GM18511 (cell line): ENCODE results near the gene OR2H2.

Source experiments
- ATAC-seq: cut with Tn5 transposase; IDR thresholded peaks from one replicate; pipeline ENCODE4 v1.9.1; 2021; ENCODE audit warnings: mild to moderate bottlenecking, moderate library complexity; ENCODE audit not compliant: unreplicated experiment

The OR2H2 gene

DNA sequence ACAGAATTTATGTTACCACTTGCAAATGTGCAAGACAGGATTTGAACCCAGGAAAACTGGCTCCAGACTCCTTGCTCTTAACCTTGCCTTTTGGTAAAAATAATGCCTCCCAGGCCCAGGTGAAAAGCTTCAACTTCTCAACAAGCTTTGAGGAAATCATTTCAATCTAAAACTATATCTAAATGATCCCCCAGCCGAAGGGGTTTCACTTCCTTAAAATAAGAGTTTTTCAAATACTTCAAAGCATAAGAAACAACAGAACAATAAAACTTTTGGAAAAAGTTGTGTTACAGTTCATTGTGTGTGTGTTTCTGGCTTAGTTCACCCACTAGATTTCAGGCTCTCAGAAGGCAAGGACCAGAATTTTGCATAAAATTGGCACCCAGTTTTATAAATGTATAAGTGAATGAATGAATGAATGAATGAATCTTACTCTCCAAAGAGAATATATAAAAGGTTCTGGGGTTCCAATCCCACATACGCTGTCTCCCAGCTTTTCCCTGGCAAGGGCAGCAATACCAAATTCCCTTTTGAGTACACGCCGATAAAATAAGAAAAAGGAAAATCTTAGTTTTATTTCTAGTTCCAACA lies 5.4 kb downstream of the OR2H2 start:
- ATAC-seq = no peak

DNA sequence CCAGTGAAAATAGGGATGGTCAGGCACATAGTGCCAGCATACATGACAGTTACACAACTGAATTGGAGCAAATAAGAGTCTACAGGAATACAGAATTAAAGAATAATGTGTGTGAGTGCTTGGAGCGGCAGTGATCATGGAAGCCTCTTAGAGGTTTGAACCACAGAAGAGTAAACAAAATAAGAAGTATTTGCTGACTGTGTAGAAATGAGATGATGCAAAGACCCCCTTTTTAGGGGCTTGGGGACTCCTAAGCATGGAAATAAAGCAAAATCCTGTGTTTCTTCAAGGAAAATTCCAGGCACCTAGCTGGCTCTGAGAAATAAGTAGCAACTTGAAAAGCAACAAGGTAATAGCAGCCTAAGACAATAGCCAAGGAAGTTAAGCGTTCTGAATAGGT lies 6.8 kb downstream of the OR2H2 start:
- ATAC-seq = no peak

DNA sequence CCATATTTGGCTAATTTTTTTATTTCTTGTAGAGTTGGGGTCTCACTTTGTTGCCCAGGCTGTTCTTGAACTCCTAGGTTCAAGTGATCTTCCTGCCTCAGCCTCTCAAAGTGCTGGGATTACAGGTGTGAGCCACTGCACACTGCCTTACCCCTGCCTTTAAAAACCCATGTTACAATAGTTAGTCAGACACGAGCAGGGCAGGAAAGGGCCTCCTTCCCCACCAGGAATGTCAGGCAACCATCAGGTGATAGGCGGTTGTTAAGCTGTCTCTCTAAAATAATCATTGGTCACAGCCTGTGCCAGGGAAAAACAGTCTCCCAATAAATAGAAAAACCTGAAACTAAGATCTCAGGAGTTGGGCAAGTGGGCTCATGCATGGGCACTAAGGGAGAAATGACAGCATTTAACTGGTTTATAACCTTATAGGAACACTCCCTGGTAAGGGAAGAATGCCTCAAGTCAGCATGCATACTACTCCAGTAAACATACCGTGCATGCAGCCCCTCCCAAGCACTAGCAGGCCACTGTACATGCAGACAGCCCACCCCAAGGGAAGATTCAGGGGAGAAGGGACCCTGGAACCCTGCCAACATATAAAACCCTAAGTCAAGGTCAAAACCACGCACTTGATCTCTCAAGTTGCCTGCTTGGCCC lies 8.4 kb downstream of the OR2H2 start:
- no peak for ATAC-seq

DNA sequence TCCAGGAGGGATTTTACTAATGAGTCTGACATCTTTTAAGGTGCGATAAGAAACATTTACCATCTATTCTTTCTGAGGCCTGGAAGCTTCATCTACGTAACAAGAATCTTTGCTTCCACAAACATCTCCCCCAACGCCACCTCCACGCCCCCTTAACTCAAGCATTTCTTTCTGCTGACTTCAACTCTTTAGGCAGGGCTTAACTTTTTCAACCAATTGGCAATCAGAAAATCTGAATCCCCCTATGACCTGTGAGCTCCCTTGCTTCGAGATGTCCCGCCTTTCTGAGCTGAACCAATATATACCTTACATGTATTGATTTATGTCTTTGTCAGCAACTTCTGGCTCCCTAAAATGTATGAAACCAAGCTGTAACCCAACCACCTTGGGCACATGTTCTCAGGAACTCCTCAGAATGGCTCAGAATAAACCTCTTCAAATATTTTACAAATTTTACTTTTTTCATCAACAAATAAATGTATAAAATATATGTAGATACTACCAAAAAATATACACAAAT lies 11.5 kb downstream of the OR2H2 start:
- ATAC-seq = no peak

DNA sequence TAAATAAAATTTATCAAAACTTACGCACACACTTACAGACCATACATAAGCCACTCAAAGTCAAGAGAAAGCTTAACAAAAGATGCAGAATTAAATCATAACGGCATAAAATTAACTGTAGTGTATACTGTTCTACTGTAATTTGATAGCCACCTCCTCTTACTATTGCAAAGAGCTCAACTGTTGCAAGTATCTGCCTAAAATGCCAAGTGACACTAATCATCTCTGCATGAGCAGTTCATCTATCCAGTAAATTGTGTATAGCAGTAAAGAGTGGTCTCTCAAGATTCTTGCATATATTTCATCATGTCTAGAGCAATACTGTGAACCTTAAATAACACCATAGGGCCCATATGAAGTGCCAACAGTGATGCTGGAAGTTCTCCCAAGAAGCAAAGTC lies 12.3 kb downstream of the OR2H2 start:
- no peak for ATAC-seq

DNA sequence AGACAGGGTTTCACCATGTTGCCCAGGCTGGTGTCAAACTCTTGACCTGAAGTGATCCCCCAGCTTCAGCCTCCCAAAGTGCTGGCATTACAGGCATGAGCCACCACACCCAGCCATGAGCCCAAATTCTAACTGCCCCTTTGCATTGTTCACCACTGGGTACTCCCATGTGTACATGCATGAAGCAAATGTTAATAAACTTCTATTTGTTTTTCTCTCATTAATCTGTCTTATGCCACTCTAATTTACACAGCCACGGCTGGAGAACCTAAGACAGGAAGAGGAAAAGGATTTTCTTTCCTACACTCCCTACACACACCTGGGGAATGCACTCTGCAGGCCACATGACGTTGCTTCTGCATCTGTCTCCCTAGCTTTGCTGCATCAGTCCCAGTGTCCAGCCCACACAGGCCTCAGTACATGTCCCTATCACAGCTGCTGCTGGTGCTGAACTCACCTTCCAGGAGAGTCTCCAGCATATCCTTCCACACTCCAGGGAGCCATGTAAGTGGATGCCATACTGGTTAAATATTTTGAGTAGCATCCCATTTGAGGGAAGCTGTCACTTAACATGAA lies 13.3 kb downstream of the OR2H2 start:
- no peak for ATAC-seq

DNA sequence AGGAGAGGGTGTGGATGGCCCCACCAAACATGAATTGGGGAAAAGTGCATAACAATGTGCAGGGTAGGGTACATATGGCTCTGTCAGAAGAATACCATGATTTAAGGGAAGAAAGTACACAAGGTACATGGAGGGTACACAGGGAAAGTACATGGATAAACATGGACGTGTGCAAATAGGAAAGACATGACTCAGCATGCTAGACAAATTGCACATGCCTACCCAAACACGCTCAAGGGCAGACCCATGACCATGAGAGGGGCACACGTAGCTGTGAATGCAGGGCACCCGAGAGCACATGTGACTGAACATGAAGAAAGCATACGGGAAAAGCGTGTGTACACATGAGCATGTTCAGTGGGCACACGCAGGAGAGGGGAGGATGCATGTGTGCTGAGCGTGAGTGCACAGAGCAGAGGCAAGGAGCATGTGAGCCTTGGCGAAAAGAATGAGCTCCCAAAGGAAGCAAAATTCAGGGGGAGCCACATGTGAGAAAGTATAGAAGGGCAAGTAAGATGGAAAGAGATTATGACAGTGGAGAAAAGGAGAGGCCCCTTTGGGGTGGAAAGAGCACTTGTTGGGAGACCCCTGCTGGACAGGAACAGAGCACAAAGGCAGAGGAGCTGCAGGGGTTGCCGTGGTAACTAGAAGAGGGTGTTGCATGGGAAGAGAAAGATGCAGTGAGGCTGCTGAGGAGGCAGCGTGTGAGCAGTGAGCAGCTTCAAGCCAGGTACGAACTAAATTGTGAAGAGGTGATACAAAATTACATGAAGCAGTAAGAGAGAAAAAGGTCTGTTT lies 17.8 kb downstream of the OR2H2 start:
- no peak for ATAC-seq

DNA sequence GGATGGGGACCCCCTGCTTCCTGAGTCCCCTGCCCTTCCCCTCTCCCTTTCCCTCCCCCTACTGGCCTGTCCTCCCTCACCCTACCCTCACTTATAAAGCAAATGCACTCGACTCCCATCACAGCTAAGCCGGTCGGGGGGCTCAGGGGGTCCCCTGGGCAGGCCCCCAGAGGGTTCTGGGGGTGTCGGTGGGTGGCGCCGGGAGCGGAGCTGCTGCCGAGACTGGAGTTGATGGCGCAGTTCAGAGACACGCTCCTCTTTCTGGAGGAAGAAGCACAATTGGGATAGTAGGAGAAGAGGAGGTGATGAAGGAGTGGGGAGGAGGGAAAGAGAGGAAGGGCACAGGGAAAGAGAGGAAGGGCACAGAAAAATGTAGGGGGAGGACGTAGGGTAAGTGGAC lies 18.5 kb downstream of the OR2H2 start:
- no peak for ATAC-seq

DNA sequence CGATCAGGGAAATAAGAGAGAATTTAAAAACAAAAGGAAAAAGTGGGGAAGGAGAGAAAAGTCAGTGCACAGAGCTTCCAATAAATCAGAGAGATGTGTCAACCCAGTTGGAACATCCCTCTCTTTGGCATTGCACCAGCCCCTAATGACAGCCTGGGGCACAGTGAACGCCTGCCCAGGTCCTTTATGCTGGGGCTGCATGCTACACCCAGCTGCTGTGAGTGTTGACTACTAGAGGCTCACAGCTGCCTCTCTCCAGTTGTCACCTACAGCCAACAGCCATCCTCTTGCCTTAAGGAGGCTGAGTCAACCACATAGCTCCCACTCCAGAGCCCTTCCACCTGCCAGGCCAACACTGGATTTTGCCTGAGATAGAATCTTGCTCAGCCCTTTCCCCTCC lies 19.0 kb downstream of the OR2H2 start:
- no peak for ATAC-seq

DNA sequence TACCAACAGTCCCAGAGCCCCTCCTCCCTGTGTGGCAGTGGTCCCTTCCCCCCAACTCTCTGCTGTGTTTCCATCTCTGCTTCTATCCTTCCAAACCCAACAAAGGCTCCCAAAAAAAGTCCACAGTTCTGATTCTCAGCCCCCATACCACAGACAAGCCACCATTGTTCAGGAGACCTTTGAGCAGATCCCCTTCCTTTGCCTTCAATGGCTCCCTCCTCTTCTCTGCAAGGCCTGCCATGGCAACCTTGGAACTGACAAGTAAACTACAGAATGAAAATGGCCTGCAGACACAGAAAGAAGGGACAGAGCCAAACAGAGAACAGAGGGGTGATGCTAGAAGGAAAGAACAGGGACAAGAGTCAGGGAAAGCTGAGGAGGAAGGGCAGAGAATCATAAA lies 23.2 kb downstream of the OR2H2 start:
- no peak for ATAC-seq

DNA sequence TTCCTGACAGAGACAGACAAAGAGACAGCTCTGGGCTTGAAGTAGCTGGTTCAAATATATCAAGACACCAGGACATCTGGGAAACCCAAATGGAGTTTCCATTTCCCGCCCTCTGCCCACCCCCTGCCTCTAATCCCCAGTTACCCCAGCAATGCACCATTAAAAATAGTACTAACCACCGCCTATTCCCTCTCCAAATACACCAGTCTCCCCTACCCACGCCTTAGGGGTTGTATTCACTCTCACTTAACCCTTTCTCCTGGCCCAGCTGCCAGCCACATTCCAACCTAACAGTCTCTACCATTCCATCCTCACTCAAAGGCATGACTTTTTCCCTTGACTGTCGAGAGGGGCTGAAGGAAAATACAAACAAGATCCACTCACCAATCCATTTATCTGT lies 25.6 kb downstream of the OR2H2 start:
- no peak for ATAC-seq

DNA sequence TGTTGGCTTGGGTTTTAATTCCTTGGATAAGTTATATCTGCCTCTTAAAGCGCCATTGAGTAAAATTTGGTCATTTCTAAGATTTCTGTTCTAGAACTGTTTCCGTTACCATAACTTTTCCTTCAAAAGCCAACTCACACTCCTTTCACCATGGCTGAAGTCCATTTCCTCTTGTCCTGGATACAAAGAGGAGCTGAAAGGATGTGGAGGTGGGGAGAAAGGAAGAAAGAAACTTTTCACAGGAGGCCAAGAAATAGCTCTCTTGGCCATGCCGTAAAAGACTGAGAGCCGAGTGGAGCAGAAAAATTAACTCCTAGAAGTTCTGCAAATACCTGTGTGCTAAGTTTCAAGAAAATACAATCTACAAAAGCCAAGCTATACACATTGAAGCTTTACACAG lies 26.5 kb downstream of the OR2H2 start:
- ATAC-seq = no peak

DNA sequence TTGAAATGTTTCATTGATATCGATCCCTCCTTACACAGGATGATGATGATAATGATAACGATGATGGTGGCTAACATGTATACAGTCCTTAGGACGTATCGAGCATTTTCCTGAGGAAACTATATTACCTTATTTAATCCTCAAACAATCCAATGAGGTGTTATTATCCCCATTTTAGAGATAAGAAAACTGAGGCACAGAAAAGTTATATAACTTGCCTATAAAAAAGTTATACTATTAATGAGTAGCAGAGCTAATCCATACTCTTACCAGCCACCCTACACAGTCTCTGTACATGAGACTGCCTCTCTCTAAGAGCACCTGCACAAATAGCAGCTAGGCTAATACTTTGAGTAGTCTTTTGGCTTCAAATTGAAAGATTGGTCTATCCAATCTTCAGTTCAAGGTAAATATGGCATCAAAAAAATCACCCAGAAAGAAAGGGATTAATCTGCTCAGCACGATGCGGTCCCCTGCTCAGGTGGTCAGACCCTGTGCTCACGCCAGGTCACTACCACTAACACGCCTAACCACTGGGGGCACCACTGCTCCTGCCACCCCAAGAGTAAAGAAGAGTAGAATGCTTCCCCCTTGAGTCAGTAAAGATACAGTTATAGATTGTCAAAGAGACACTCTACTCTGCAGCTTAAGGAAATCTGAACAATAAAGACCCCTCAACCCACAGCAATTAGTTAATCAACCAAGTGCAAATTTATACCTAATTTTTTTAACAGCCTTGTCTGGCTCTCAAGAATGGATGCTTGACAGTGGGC lies 33.0 kb downstream of the OR2H2 start:
- no peak for ATAC-seq

DNA sequence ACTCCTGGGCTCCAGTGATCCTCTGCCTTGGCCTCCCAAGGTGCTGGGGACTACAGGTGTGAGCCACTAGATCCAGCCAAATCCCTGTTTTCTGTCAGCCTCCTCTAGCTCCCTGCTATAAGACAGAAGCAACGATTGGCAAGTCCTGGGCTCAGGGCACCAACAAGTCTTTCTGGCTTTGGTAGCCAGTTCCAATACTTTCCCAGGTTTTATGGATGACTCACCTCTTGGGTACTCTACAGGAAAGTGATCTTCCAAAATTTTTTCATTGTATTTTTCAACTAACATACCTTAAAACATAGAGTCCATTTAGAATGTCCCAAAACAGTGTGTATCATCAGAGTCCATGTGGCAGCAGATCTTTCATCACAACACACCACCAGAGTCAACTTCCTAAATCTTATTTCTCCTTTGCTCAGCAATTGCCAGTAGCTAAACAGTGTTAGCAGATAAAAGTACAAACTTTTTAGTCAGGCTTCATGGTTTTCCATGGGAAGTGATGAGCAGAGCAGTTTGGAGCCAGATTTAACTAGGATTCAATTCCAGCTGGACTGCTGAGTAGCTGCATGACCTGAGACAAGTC lies 34.7 kb downstream of the OR2H2 start:
- no peak for ATAC-seq

DNA sequence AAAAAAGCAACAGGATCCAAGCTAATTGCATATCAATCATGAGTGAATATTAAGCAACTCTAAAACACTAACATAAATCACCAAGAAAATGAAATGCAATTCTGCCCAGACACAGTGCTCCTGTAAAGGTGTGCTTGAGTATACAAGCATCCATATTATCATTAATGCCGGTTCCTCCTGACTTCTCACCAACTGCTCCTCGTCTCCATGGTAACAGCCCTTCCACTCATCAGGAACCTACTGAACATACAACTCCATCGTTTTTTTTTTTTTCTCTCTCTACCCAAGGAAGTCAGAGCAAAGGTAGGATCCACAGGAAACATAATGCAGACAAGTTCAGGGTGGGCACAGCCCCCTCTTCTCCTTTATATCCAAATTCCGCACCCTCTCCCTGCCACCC lies 35.7 kb downstream of the OR2H2 start:
- ATAC-seq = no peak

DNA sequence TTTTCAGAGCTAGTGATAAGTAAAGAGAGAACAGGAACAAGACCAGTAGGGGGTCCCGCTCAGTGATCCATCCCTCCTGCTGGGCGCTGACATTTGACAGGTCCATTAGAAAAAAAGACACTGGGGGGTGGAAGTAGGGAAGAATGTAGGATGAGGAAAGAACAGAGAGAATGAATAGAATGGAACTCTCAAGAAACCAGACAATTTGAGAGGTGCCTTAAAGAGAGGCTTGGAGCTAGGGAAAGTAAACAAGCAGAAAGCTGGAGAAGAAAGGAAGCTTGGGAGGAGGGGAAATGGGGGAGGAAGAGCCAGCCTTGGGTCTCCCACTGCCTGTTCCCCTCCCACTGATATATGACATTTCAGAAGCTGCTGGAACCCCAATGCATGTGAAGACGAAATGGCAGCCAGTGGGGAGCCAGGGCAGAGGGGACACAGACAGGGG lies 39.6 kb downstream of the OR2H2 start:
- no peak for ATAC-seq

DNA sequence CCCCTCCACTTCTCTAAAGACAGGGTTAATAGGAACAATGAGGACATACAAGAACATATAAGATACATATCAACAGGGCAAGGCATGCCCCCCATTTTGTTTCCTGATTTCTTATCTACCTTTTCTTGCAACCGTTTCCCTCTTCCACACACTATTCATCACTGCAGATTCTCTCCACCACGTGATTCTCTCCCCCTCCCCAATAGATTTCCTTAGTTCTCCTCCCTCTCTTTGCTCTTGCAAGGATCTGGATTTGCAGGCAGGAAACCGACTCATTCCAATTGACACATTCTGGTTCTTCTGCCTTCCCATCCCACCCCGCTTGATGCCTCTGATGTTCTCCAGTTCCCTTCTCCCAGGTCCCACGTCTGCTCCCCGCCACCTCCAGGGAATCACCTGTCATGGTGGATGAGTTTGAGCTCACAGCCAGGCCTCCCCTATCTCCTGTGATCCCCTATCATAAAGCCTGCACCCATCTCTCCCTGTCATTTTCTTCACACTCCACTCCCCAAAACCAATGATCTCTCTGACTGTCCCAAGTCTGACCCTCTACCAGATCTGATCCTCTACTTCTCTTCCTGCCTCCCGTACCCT lies 40.5 kb downstream of the OR2H2 start:
- ATAC-seq = no peak

DNA sequence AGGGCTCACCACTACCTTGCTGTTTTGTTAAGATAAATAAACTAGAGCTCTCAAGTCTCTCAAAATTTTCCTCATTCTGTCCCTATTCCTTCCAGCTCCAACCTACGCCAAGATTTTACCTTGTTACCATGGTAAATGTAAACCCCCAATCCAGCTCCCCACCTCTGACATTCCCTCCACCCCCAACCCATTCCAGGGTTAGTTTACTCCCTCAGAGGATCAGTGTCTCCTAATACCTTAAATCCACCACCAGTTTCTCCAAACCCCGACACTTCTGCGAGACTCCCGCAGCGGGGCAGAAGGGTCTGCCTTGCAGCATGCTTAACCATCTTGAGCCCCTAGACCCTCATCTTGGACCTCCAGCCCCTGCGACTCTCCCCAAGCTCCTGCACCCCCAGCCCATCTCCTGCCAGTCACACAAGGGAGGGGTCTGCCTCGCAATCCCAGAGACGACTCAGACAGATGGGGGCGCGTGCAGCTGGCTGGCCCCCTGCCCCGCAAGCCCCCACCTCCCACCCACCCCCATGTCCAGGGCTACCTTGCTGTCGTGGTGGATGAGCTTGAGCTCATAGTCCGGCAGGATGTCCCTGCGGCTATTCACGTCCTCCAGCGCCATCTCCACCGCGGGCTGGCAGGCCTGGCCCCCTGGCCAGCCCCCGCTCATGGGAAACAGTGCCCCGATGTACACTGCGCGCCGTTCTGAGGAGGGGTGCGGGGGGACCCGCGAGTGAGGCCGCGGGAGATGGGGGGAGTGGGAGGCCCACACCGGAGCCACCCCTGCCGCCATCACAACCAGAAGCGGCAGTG lies 42.2 kb downstream of the OR2H2 start:
- ATAC-seq = no peak

DNA sequence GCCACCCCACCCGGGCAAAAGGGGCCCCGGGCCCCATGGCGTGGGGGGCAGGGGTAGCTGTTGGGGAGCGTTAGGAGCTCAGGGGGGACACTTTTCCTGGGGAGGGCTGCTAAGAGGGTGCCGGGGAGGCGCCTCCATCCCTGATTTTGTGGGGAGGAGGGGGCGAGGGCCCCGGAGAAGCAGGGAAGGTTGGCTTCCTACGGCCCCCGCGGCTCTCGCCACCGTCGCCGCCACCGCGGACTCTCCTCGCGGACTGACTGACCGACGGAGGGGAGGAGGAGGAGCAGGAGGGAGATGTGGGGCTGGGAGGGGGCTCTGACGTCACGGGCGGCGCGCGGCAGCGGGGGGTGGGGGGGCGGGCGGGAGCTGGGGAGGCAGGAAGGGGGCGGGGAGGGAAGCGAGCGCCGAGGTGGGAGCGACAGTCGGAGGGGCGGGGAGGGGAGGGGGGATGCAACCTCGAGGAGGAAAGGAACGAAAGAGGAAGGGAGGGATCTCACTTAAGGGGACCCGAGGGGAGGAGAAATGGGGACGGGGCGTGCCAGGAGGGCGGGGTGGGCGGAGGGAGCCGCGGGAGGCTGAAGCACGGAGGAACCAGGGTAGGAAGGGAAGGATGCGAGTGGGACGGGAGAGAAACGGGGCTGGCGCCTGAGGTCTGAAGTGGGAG lies 43.0 kb downstream of the OR2H2 start:
- ATAC-seq = no peak
